WTC11 (cell line): ENCODE data around the gene CELSR1. TPM values are rescaled to one million over a fixed set of nuclear protein-coding genes. Genes with fewer than 3 reads are reported as not detected.
"Not testable (repeated sequence)": the region's sequence is repeated elsewhere in the genome, so short reads cannot be mapped to it uniquely, and the experiment has no call there.

Source experiments
- ATAC-seq: fragments of 200-7000 bp; cut with Tn5 transposase; 2 replicates; pipeline ENCODE4 v1.10.0; 2021; ENCODE audit warnings: mild to moderate bottlenecking, moderate library complexity
- CTCF ChIA-PET: fragments of 300-600 bp; sonication (Branson Sonifier 250); formaldehyde crosslinking; loops from one replicate; lab custom pipeline; 2021; ENCODE audit warnings: antibody characterized with exemption; lab: Charles Lee
- POLR2A ChIA-PET: fragments of 350-600 bp; sonication (Branson Sonifier 250); formaldehyde crosslinking; loops from one replicate; lab custom pipeline; 2021; ENCODE audit warnings: antibody characterized with exemption; lab: Charles Lee
- DNase-seq: peaks from one replicate; pipeline ENCODE4 v3.0.0; 2021; ENCODE audit warnings: low spot score
- H3K27ac Mint-ChIP-seq: 2 replicates; pipeline ENCODE4 v1.8.0; 2021; ENCODE audit warnings: mixed read lengths
- H3K27me3 Mint-ChIP-seq: 2 replicates; pipeline ENCODE4 v1.8.0; 2021; ENCODE audit warnings: low read depth, mild to moderate bottlenecking, moderate library complexity, mixed read lengths
- H3K36me3 Mint-ChIP-seq: 2 replicates; pipeline ENCODE4 v1.8.0; 2021; ENCODE audit warnings: mixed read lengths
- H3K4me1 Mint-ChIP-seq: 2 replicates; pipeline ENCODE4 v1.8.0; 2022; ENCODE audit warnings: mixed read lengths
- H3K4me3 Mint-ChIP-seq: 2 replicates; pipeline ENCODE4 v1.8.0; 2021; ENCODE audit warnings: mild to moderate bottlenecking, moderate library complexity, mixed read lengths
- H3K9me3 Mint-ChIP-seq: 2 replicates; pipeline ENCODE4 v1.8.0; 2021; ENCODE audit warnings: mixed read lengths
- ATF2 ChIP-seq: sonication (generic); formaldehyde crosslinking; IDR thresholded peaks from 2 replicates; pipeline ENCODE4 v1.8.1; 2022; ENCODE audit warnings: low read depth, missing genetic modification reagents, borderline replicate concordance
- CBFB ChIP-seq: sonication (generic); formaldehyde crosslinking; IDR thresholded peaks from 2 replicates; pipeline ENCODE4 v1.8.1; 2022; ENCODE audit warnings: mild to moderate bottlenecking, low read depth, missing genetic modification reagents
- CDX4 ChIP-seq: fragments of 250-450 bp; sonication (Bioruptor Pico); IDR thresholded peaks from 2 replicates; pipeline ENCODE4 v1.9.0; 2021; ENCODE audit warnings: moderate library complexity, mild to moderate bottlenecking, inconsistent platforms, borderline replicate concordance
- EMX1 ChIP-seq: fragments of 250-450 bp; sonication (Bioruptor Pico); IDR thresholded peaks from 2 replicates; pipeline ENCODE4 v1.8.0; 2021; ENCODE audit warnings: mild to moderate bottlenecking
- IRF2 ChIP-seq: sonication (generic); formaldehyde crosslinking; IDR thresholded peaks from 2 replicates; pipeline ENCODE4 v1.8.0; 2022; ENCODE audit warnings: low read depth, missing genetic modification reagents, borderline replicate concordance
- JUN ChIP-seq: sonication (generic); formaldehyde crosslinking; IDR thresholded peaks from 2 replicates; pipeline ENCODE4 v1.8.0; 2023; ENCODE audit warnings: mild to moderate bottlenecking, missing genetic modification reagents
- MLX ChIP-seq: sonication (generic); formaldehyde crosslinking; IDR thresholded peaks from 2 replicates; pipeline ENCODE4 v1.8.1; 2023; ENCODE audit warnings: mild to moderate bottlenecking, missing genetic modification reagents, moderate library complexity
- NR2C2 ChIP-seq: sonication (generic); formaldehyde crosslinking; IDR thresholded peaks from 2 replicates; pipeline ENCODE4 v1.8.0; 2022; ENCODE audit warnings: mild to moderate bottlenecking, missing genetic modification reagents
- NR3C1 ChIP-seq: sonication (generic); formaldehyde crosslinking; conservative IDR thresholded peaks from 2 replicates; pipeline ENCODE4 v1.8.1; 2023; ENCODE audit warnings: low read depth, mild to moderate bottlenecking, missing genetic modification reagents
- SOX15 ChIP-seq: fragments of 250-450 bp; sonication (Bioruptor Pico); IDR thresholded peaks from 2 replicates; pipeline ENCODE4 v1.9.0; 2021; ENCODE audit warnings: mild to moderate bottlenecking
- ZBTB21 ChIP-seq: sonication (generic); formaldehyde crosslinking; IDR thresholded peaks from 2 replicates; pipeline ENCODE4 v1.8.1; 2023; ENCODE audit warnings: mild to moderate bottlenecking, missing genetic modification reagents, borderline replicate concordance
- ZBTB43 ChIP-seq: sonication (generic); formaldehyde crosslinking; IDR thresholded peaks from 2 replicates; pipeline ENCODE4 v1.8.1; 2023; ENCODE audit warnings: mild to moderate bottlenecking, missing genetic modification reagents
- ZNF416 ChIP-seq: fragments of 250-450 bp; sonication (Bioruptor Pico); IDR thresholded peaks from 2 replicates; pipeline ENCODE4 v1.9.0; 2021; ENCODE audit warnings: mild to moderate bottlenecking, inconsistent platforms
- ZNF425 ChIP-seq: fragments of 250-450 bp; sonication (Bioruptor Pico); conservative IDR thresholded peaks from 2 replicates; pipeline ENCODE4 v1.9.0; 2021; ENCODE audit warnings: mild to moderate bottlenecking
- ZNF532 ChIP-seq: fragments of 250-450 bp; sonication (Bioruptor Pico); IDR thresholded peaks from 2 replicates; pipeline ENCODE4 v1.9.0; 2021; ENCODE audit warnings: mild to moderate bottlenecking, borderline replicate concordance
- total RNA-seq: library from RNA; stranded (reverse); gene quantifications from 3 replicates; pipeline ENCODE4 v1.2.3, GENCODE V29; 2021

Gene CELSR1
- total RNA-seq, 1 experiment from 2014 or later: 16.8 TPM

GRCh38 chr22:46406349-46406748 is 131.1 kb downstream of the CELSR1 start (continued):
- TF ChIP-seq ZNF532 (CRISPR knock-in tag) (no peak), ATF2 (no peak), CBFB (CRISPR knock-in tag) (no peak)

GRCh38 chr22:46405901-46406300 is 131.5 kb downstream of the CELSR1 start:
- no peak for ATAC-seq
- ChIA-PET POLR2A (no interaction called here), CTCF (interaction anchor here (0.7 to 2.9 kb wide), 2 partner anchors 32 to 38 kb away, joined by 3 to 7 read pairs; no protein-coding TSS in a partner anchor)
- no peak for TF ChIP-seq ZBTB43 (CRISPR knock-in tag)
- TF ChIP-seq IRF2: no peak
- no peak for TF ChIP-seq NR2C2
- no peak for TF ChIP-seq NR3C1 (CRISPR knock-in tag)
- no peak for TF ChIP-seq EMX1 (CRISPR knock-in tag)
- TF ChIP-seq SOX15 (CRISPR knock-in tag): no peak
- TF ChIP-seq JUN: no peak
- TF ChIP-seq MLX (CRISPR knock-in tag): no peak
- TF ChIP-seq ZBTB21 (CRISPR knock-in tag): no peak
- TF ChIP-seq ZNF425 (CRISPR knock-in tag): no peak
- TF ChIP-seq ZNF416 (CRISPR knock-in tag): no peak
- TF ChIP-seq CDX4 (CRISPR knock-in tag): no peak
- TF ChIP-seq, all 79 proteins: peak for 0
- H3K4me1 Mint-ChIP-seq: peaks cover 3% of the 10 kb centered on the region; the same call in 1 of the 2 replicates
- H3K36me3 Mint-ChIP-seq: peaks cover 3% of the 10 kb centered on the region; the same call in 1 of the 2 replicates
- no peaks in the 10 kb centered on the region for H3K9me3 Mint-ChIP-seq
- no peak overlapping the region for H3K27ac Mint-ChIP-seq
- no peaks in the 10 kb centered on the region for H3K27me3 Mint-ChIP-seq
- no peak for DNase-seq
- H3K4me3 Mint-ChIP-seq: no peak overlapping the region

GRCh38 chr22:46403880-46404279 is 133.5 kb downstream of the CELSR1 start:
- ATAC-seq, H3K27ac Mint-ChIP-seq, H3K4me3 Mint-ChIP-seq, H3K27me3 Mint-ChIP-seq, H3K4me1 Mint-ChIP-seq, H3K9me3 Mint-ChIP-seq, DNase-seq, CTCF ChIA-PET, H3K36me3 Mint-ChIP-seq: not testable (repeated sequence)
- POLR2A ChIA-PET: interaction anchor here (0.6 kb wide), 1 partner anchor 157 kb away, joined by 5 read pairs; no protein-coding TSS in a partner anchor
